Prostate gland (tissue), 2 donors: ENCODE measurements around the gene ACAD10. TPM values are rescaled to one million over a fixed set of nuclear protein-coding genes. Genes with fewer than 3 reads are reported as not detected.

Source experiments
- DNase-seq: peaks from one replicate; pipeline ENCODE4 v3.0.0-alpha.2; 2019; ENCODE audit warnings: low spot score
- H3K27ac ChIP-seq, 2 donors: fragments of 200-600 bp; sonication (generic); 2 replicates each; pipeline ENCODE4 v1.5.1; 2017 to 2019
- H3K27me3 ChIP-seq: fragments of 200-600 bp; sonication (generic); replicated peaks from 2 replicates; pipeline ENCODE4 v1.5.1; 2019; ENCODE audit not compliant: insufficient read depth
- H3K36me3 ChIP-seq, 2 donors: fragments of 200-600 bp; sonication (generic); 1 replicate in 1 of 2; 2 replicates in 1 of 2; pipeline versions ENCODE4 v1.5.1 to v1.8.1; 2017 to 2019
- H3K4me1 ChIP-seq: fragments of 200-600 bp; sonication (generic); replicated peaks from 2 replicates; pipeline ENCODE4 v1.5.1; 2019
- H3K4me3 ChIP-seq, 2 donors: fragments of 200-600 bp; sonication (generic); 2 replicates each; pipeline ENCODE4 v1.5.1; 2017 to 2019
- H3K9me3 ChIP-seq: fragments of 200-600 bp; sonication (generic); 2 replicates; pipeline ENCODE4 v1.5.1; 2017
- POLR2A ChIP-seq: fragments of 450-650 bp; IDR thresholded peaks from one replicate; pipeline ENCODE4 v1.6.1; 2016; ENCODE audit warnings: antibody characterized with exemption, mild to moderate bottlenecking
- POLR2AphosphoS5 ChIP-seq: sonication (generic); formaldehyde crosslinking; IDR thresholded peaks from one replicate; pipeline ENCODE4 v1.6.1; 2017; ENCODE audit warnings: antibody characterized with exemption
- WGBS: methylation state at CpG from one replicate; pipeline ENCODE4 v1.1.5; 2018; 5-methylcytosine and 5-hydroxymethylcytosine counted together
- intact Hi-C: fragments of 100-400 bp; cut with DNase I; formaldehyde crosslinking; loops from one replicate; pipeline ENCODE4 v1.14.2; 2022
- total RNA-seq, 2 donors: library from RNA; depleted of rRNA; stranded (reverse); fragments of >200 nt; gene quantifications; one replicate each; pipeline ENCODE4 v1.1.0, GENCODE V29; 2016
- TF ChIP-seq, protein P1 (sequence below), 4 experiments: fragments of 200-600 bp in 2 of 4; fragments of 450-650 bp in 2 of 4; sonication (generic) in 2 of 4; IDR thresholded peaks; 1 replicate in 3 of 4; 2 replicates in 1 of 4; pipeline ENCODE4 v1.5.1; 2016 to 2019; ENCODE audit warnings: antibody characterized with exemption in 4 of 4, mild to moderate bottlenecking in 2 of 4, moderate library complexity in 2 of 4

Gene ACAD10
- total RNA-seq, 2 donors from 2014 or later: 36.8 to 37.5 TPM

DNA sequence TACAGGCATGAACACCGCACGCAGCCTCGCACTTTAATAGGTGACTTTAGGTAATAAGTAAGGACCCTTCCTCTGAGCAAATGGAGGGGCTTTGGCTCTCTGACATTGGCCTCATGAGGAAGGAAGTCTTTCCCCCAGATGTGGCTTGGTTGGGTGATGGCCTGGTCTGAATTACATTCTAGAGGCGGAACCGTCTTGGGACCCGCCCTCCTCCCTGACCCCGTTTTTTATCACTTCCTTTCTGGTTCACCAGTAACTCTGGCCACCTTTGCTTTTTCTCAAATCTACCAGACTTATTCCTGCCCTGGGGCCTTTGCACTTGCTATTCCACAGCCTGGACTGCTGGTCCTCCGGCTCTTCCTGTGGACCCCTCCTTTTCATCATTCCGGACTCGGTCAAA is 94.3 kb downstream of the ACAD10 start:
- intact Hi-C loops: no loop called here
- Histone ChIP-seq H3K4me3 (no peak overlapping the region), H3K4me1 (peaks cover 21% of the 10 kb centered on the region), H3K9me3 (no peaks in the 10 kb centered on the region), H3K36me3 (peaks cover 0 to 27% of the 10 kb centered on the region in 2 donors), H3K27me3 (no peaks in the 10 kb centered on the region), H3K27ac (no peak overlapping the region)
- TF ChIP-seq, protein P1, sequence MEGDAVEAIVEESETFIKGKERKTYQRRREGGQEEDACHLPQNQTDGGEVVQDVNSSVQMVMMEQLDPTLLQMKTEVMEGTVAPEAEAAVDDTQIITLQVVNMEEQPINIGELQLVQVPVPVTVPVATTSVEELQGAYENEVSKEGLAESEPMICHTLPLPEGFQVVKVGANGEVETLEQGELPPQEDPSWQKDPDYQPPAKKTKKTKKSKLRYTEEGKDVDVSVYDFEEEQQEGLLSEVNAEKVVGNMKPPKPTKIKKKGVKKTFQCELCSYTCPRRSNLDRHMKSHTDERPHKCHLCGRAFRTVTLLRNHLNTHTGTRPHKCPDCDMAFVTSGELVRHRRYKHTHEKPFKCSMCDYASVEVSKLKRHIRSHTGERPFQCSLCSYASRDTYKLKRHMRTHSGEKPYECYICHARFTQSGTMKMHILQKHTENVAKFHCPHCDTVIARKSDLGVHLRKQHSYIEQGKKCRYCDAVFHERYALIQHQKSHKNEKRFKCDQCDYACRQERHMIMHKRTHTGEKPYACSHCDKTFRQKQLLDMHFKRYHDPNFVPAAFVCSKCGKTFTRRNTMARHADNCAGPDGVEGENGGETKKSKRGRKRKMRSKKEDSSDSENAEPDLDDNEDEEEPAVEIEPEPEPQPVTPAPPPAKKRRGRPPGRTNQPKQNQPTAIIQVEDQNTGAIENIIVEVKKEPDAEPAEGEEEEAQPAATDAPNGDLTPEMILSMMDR (IDR thresholded peaks at IDR 0.05): no peak
- TF ChIP-seq POLR2A (no peak), POLR2AphosphoS5 (no peak)
- WGBS: 91% methylated on average over 10 of the region's 10 CpGs
- no peak for DNase-seq

DNA sequence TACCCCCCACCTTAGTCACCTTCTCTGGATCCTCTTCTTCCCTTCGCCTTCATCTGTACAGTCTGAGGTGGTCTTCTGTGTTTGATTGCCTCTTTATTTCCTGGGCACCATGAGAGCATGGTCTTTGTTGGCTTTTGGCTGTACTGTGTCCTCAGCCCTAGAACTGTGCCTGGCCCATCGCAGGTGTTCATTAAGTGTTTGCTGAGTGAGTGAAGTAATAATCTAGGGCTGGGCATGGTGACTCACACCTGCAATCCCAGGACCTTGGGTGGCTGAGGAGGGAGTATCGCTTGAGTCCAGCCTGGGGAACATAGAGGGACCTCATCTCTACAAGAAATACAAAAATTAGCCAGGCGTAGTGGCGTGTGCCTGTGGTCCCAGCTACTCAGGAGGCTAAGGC is 94.8 kb downstream of the ACAD10 start:
- intact Hi-C loops: no loop called here
- no peak overlapping the region for H3K27ac ChIP-seq
- peaks cover 0 to 30% of the 10 kb centered on the region in 2 donors for H3K36me3 ChIP-seq
- H3K27me3 ChIP-seq: no peaks in the 10 kb centered on the region
- 95% methylated on average over 5 of the region's 5 CpGs for WGBS
- no peaks in the 10 kb centered on the region for H3K9me3 ChIP-seq
- no peak for DNase-seq
- TF ChIP-seq, protein P1 (IDR thresholded peaks at IDR 0.05): no peak
- no peak for TF ChIP-seq POLR2AphosphoS5
- H3K4me3 ChIP-seq: no peak overlapping the region
- peaks cover 19% of the 10 kb centered on the region for H3K4me1 ChIP-seq

DNA sequence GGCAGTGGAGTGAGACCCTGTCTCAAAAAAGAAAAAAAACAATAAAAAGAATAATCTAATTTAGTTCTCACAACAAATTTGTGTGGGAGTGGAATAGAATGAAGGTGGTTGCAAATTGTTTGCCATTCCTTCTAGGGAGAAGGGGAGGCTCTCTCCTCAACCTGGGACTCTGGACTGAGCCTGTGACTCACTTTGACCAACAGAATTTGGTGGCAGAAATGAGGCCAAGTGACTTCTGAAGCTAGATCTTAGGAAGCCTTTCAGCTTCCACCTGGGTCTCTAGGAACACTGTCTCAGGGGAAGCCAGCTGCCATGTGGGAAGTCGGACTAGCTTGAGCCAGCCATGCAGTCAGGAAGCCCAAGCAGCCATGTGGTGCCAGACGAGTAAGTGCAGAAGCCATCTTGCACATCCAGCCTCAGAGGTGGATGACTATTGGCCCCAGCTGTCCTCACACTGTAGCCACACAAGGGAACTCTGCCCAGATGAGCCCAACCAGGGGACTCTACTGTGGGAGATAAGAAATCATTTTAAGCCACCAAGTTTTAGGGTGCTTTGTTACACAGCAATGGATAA is 95.3 kb downstream of the ACAD10 start:
- Histone ChIP-seq H3K4me3 (no peak overlapping the region), H3K36me3 (peaks cover 0 to 30% of the 10 kb centered on the region in 2 donors), H3K9me3 (no peaks in the 10 kb centered on the region), H3K27ac (no peak overlapping the region), H3K4me1 (peaks cover 14% of the 10 kb centered on the region), H3K27me3 (no peaks in the 10 kb centered on the region)
- intact Hi-C loops: no loop called here
- no peak for DNase-seq
- TF ChIP-seq POLR2AphosphoS5 (no peak), POLR2A (no peak)
- TF ChIP-seq, protein P1 (IDR thresholded peaks at IDR 0.05): no peak
- 100% methylated on average over 1 of the region's 2 CpGs for WGBS

DNA sequence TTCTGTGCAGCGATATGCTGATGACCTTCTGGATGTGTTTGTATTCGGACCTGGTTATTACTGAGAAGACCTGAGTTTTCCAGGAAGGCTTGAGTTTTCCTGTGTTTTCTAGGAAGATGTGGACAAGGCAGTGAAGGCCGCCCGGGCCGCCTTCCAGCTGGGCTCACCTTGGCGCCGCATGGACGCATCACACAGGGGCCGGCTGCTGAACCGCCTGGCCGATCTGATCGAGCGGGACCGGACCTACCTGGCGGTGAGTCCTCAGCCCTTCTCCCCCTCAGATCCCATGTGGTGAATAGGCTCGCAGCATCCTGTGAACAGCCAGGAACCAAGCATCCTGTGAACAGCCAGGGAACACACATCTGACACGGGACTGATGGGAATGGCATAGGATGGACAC is 97.2 kb downstream of the ACAD10 start:
- H3K27me3 ChIP-seq: no peaks in the 10 kb centered on the region
- no peaks in the 10 kb centered on the region for H3K4me1 ChIP-seq
- H3K36me3 ChIP-seq: peaks cover 0 to 30% of the 10 kb centered on the region in 2 donors
- TF ChIP-seq POLR2A (no peak), POLR2AphosphoS5 (no peak)
- TF ChIP-seq, protein P1 (IDR thresholded peaks at IDR 0.05): no peak
- no peak for DNase-seq
- H3K4me3 ChIP-seq: no peak overlapping the region
- WGBS: 94% methylated on average over 17 of the region's 17 CpGs
- H3K27ac ChIP-seq: no peak overlapping the region
- no peaks in the 10 kb centered on the region for H3K9me3 ChIP-seq
- intact Hi-C loops: no loop called here

DNA sequence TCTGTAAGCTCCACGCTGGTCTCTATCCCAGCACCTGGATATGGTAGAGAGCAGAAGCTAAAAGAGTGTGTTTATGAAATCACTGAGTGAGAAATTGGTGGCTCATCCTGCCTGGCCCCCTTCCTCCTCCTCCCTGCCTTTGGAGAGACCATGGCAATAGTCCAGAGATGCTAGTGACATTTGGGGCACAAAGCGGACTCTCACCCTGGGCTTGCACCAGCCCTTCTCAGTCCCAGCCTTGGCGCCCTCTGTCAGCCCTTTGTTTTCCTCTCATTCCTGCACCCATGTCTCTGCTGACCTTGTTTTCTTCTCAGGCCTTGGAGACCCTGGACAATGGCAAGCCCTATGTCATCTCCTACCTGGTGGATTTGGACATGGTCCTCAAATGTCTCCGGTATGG is 99.1 kb downstream of the ACAD10 start:
- Histone ChIP-seq H3K4me1 (no peaks in the 10 kb centered on the region), H3K9me3 (no peaks in the 10 kb centered on the region), H3K27me3 (no peaks in the 10 kb centered on the region), H3K27ac (no peak overlapping the region), H3K4me3 (no peak overlapping the region), H3K36me3 (peaks cover 0 to 34% of the 10 kb centered on the region in 2 donors)
- TF ChIP-seq, protein P1 (IDR thresholded peaks at IDR 0.05): no peak
- TF ChIP-seq POLR2A: no peak
- no peak for TF ChIP-seq POLR2AphosphoS5
- intact Hi-C loops: no loop called here
- WGBS: 95% methylated on average over 4 of the region's 4 CpGs
- DNase-seq: no peak
